ENCODE measurements around the gene SMAD1.

Gene SMAD1

GRCh38 chr4:145535202-145535601, 53.5 kb downstream of the SMAD1 start:
- TF ChIP-seq, protein P1, sequence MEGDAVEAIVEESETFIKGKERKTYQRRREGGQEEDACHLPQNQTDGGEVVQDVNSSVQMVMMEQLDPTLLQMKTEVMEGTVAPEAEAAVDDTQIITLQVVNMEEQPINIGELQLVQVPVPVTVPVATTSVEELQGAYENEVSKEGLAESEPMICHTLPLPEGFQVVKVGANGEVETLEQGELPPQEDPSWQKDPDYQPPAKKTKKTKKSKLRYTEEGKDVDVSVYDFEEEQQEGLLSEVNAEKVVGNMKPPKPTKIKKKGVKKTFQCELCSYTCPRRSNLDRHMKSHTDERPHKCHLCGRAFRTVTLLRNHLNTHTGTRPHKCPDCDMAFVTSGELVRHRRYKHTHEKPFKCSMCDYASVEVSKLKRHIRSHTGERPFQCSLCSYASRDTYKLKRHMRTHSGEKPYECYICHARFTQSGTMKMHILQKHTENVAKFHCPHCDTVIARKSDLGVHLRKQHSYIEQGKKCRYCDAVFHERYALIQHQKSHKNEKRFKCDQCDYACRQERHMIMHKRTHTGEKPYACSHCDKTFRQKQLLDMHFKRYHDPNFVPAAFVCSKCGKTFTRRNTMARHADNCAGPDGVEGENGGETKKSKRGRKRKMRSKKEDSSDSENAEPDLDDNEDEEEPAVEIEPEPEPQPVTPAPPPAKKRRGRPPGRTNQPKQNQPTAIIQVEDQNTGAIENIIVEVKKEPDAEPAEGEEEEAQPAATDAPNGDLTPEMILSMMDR (IDR thresholded peaks at IDR 0.05; ENCODE audit: unreplicated experiment in 3 of 3) = no peak
- H3K4me3 Mint-ChIP-seq = no peak overlapping the region
- no peak overlapping the region for H3K27ac Mint-ChIP-seq
- peaks cover 83% of the 10 kb centered on the region for H3K4me1 Mint-ChIP-seq
- H3K9me3 Mint-ChIP-seq = no peaks in the 10 kb centered on the region
- H3K36me3 Mint-ChIP-seq (ENCODE audit: low read depth) = no peaks in the 10 kb centered on the region
- no peaks in the 10 kb centered on the region for H3K27me3 Mint-ChIP-seq (ENCODE audit: low read depth)

DNA sequence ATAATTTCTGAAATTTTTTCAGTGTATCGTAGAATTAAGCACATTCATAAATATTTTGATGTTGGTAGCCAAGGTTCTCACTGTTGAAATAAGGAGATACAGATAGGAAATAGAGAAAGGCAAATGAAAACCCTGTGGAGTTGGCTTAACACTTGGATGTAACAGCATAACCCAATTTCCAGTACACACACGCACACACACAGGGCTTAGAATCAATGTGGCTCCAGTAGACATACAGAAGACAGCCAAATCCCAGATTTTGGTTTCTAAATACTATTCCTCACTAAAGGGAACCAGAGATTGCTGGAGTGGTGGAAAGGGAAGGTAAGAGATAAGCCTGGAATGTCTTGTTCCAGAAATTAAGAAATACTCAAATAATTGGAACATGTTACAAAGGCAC, 54.4 kb downstream of the SMAD1 start:
- Mint-ChIP-seq H3K4me1 (peaks cover 82% of the 10 kb centered on the region), H3K27ac (no peak overlapping the region), H3K27me3 (ENCODE audit: low read depth) (no peaks in the 10 kb centered on the region), H3K4me3 (no peak overlapping the region), H3K36me3 (ENCODE audit: low read depth) (no peaks in the 10 kb centered on the region), H3K9me3 (no peaks in the 10 kb centered on the region)
- TF ChIP-seq, protein P1 (IDR thresholded peaks at IDR 0.05; ENCODE audit: unreplicated experiment in 3 of 3) = no peak

DNA sequence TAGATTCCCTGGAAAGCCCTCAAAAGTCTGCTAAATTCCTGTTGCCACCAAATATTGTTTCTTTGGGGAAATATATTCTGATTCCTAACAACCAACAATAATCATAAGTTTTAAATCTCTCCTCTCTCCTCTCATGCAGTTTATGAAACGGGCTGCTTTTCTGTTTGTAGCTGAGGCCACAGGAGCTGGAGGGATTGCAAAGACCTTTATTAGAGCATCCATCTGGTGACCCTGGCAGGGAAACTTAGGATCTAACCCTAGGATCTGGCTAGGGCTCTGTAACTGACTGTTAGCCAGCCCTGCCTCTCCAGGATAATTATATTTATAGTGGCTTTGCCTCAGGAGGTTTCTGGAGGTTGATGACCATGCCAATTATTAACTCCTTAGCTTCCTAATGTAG, 56.9 kb downstream of the SMAD1 start:
- no peak overlapping the region for H3K4me3 Mint-ChIP-seq
- H3K36me3 Mint-ChIP-seq (ENCODE audit: low read depth) = peaks cover 13% of the 10 kb centered on the region
- H3K9me3 Mint-ChIP-seq = no peaks in the 10 kb centered on the region
- peaks cover 71% of the 10 kb centered on the region for H3K4me1 Mint-ChIP-seq
- no peaks in the 10 kb centered on the region for H3K27me3 Mint-ChIP-seq (ENCODE audit: low read depth)
- H3K27ac Mint-ChIP-seq = peak overlapping the region; percentile 28 to 66 (median 55)
- TF ChIP-seq, protein P1 (IDR thresholded peaks at IDR 0.05; ENCODE audit: unreplicated experiment in 3 of 3) = no peak

DNA sequence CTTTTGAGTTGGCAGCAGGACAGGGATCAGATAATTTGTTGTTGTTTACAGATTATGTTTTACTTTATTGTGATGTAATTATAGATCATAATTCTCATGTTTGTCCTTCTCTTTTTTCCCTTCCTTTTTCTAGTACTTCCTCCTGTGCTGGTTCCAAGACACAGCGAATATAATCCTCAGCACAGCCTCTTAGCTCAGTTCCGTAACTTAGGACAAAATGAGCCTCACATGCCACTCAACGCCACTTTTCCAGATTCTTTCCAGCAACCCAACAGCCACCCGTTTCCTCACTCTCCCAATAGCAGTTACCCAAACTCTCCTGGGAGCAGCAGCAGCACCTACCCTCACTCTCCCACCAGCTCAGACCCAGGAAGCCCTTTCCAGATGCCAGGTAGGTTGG, 58.0 kb downstream of the SMAD1 start:
- Mint-ChIP-seq H3K27me3 (ENCODE audit: low read depth) (no peaks in the 10 kb centered on the region), H3K9me3 (no peaks in the 10 kb centered on the region), H3K36me3 (ENCODE audit: low read depth) (peaks cover 18% of the 10 kb centered on the region), H3K27ac (peak overlapping the region; percentile 55 to 72 (median 66)), H3K4me1 (peaks cover 63% of the 10 kb centered on the region), H3K4me3 (no peak overlapping the region)
- TF ChIP-seq, protein P1 (IDR thresholded peaks at IDR 0.05; ENCODE audit: unreplicated experiment in 3 of 3) = no peak

DNA sequence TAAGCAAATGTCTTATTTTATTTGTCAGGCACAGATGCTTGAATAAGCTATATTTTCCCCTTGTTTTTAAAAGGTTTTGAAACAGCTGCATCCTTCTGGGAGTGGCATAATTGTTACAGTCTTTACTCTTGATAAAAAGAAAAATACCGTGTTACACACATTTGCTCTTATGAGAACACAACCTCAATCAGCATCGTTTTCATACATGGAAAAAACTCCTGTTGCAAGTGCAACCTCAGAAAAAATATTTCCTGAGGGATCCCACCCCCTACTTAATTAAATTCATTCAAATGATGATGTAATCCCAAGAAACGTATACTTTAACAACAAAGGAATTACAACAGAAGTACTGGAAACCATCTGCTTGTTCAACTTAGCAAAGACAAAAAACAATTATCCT, 58.6 kb downstream of the SMAD1 start:
- H3K27me3 Mint-ChIP-seq (ENCODE audit: low read depth) = no peaks in the 10 kb centered on the region
- peaks cover 20% of the 10 kb centered on the region for H3K36me3 Mint-ChIP-seq (ENCODE audit: low read depth)
- H3K27ac Mint-ChIP-seq = peak overlapping the region; percentile 55 to 72 (median 66)
- TF ChIP-seq, protein P1 (IDR thresholded peaks at IDR 0.05; ENCODE audit: unreplicated experiment in 3 of 3) = no peak
- H3K4me1 Mint-ChIP-seq = peaks cover 63% of the 10 kb centered on the region
- H3K9me3 Mint-ChIP-seq = no peaks in the 10 kb centered on the region
- no peak overlapping the region for H3K4me3 Mint-ChIP-seq

- peak overlapping the region in 2 of 3 experiments; percentile 6 to 66 for H3K27ac Mint-ChIP-seq
- no peak overlapping the region for H3K4me3 Mint-ChIP-seq
- peaks cover 70% of the 10 kb centered on the region for H3K4me1 Mint-ChIP-seq
- peaks cover 30% of the 10 kb centered on the region for H3K36me3 Mint-ChIP-seq (ENCODE audit: low read depth)
- H3K27me3 Mint-ChIP-seq (ENCODE audit: low read depth) = no peaks in the 10 kb centered on the region
- TF ChIP-seq, protein P1 (IDR thresholded peaks at IDR 0.05; ENCODE audit: unreplicated experiment in 3 of 3) = no peak
- H3K9me3 Mint-ChIP-seq = no peaks in the 10 kb centered on the region
Observed at GRCh38 chr4:145541346-145541745, 59.7 kb downstream of the SMAD1 start.
